SKM-1 (cell line): ENCODE data around the gene PXT1.
"Not testable (repeated sequence)": the region's sequence is repeated elsewhere in the genome, so short reads cannot be mapped to it uniquely, and the experiment has no call there.

Experiments
- DNase-seq: peaks from one replicate; lab custom pipeline; 2025; ENCODE audit not compliant: unreplicated experiment; lab: John Stamatoyannopoulos, UW

PXT1 gene

DNA sequence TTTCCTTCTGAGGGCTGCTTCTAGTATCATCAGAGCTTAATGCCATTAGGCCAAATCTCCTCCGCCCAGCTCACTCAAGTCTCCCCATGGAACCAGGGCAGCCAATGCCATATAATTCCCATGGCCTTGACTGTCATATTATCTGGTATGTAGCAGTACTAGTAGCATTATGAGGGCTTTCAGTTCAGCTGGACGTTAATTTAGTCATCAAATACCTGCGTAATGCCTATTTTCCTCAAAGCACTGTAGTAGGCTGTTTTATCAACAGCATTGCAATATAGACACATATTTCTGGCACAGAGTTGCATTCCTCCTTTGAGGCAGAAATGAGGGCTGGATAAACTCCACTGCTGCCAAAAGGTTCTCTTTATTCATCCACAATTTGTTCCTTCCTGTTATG, 1.8 kb upstream of the PXT1 start:
- DNase-seq, result no peak

DNA sequence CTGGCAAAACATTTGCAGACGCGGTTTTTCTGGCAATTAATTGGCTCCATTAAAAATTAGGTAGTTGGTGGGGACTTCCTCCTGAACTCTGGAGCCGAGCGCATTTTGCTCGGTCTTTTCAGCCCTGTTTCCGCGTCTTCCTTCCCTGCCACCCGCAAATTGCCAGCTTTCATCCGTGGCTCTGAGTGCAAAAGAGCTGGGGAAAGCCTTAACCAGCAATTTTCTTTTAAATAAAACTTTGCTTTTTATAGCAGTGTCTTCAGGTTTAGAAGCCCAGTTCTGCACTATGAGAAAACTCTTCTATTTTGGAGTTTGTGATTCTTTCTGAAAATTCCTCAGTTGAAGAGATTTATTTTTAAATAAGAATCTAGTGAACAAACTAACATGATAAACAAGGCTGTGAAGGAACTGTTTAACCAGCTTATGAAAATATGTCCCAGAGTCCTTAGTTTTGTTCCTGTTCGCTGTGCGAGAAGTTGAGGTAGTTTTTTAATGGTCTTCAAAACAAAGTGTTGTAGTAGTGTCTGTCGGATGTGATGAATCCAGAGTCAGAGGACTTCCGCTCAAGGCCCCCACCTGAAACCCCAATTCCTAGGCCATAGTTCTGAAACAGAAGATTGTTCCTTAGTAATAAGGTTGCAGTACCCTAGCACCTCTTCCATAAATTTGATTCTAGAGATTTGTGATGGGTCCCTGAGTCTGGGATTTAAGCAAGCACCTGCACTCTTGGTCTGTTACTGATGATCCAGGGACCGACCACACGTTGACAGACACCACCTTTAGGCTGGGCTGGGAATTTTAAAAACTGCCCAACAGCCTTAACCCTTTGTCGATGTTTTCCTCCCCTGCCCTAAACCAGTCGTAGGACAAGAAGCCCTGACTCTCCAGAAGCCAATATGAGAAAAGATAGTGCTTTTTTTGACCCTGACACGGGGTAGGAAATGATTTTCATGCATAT, 1.1 kb upstream of the PXT1 start:
- no peak for DNase-seq

GRCh38 chr6:36442103-36442670, 467 bp downstream of the PXT1 start:
- no peak for DNase-seq

DNA sequence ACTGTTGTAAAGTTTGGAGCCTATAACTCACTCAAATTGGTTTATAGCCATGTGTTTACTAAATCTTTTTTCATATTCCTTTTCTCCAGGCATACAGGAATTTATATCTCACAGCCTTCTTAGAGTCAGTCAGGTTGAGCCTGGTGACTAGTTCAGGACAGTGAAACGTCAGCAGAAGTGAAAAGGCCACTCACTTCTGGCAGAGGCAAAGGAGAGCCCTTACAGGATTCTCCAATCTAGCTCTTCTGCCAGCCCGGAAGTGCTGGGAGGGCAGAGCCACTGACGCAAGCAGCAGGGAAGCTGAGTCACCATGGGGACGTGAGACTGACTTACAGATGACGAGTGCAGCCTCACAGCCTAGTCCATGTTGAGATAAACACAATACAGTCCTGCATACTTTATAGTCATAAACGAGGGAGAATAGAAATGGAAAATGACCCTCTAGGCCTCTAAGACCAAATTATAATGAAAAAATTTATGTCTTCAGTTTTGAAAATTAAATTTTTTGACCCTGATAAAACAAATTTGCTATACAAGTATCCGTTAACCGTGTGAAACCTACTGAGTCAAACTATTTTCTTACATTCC, 1.3 kb downstream of the PXT1 start:
- peak; percentile 93 for DNase-seq

GRCh38 chr6:36436466-36436865, 6.2 kb downstream of the PXT1 start:
- no peak for DNase-seq

GRCh38 chr6:36432151-36432671, 10.4 kb downstream of the PXT1 start:
- DNase-seq, result no peak

DNA sequence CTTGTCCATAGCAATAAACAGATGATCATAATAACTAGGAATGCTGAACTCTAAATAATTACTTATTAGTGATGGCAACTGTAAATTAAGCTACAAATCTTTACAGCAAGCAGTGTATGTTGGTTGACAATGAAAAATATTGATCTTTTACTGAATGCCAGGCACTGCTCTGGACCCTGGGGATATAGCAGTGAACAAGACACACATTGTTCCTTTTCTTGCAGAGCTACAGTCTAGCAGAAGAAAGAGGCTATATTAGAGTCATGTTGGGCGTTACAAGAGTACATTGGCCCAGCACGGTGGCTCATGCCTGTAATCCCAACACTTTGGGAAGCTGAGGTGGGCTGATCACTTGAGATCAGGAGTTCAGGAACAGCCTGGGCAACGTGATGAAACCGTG, 11.5 kb downstream of the PXT1 start:
- DNase-seq, result no peak

GRCh38 chr6:36430351-36430750, 12.3 kb downstream of the PXT1 start:
- DNase-seq, result no peak

DNA sequence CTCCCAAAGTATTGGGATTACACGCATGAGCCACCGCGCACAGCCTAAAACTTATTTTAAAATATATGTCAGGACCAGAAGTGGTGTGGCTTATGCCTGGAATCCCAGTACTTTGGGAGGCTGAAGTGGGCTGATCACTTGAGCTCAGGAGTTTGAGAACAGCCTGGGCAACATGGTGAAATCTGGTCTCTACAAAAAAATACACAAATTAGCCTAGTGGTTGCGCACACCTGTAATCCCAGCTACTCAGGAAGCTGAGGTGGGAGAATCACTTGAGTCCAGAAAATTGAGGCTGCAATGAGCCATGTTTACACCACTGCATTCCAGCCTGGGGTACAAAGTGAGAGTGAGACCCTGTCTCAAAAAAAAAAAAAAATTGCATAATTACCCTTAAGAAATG, 13.7 kb downstream of the PXT1 start:
- DNase-seq, result no peak

GRCh38 chr6:36426622-36427021, 16.0 kb downstream of the PXT1 start:
- DNase-seq, result no peak

GRCh38 chr6:36423101-36423824, 19.4 kb downstream of the PXT1 start:
- peak; percentile 97 for DNase-seq

DNA sequence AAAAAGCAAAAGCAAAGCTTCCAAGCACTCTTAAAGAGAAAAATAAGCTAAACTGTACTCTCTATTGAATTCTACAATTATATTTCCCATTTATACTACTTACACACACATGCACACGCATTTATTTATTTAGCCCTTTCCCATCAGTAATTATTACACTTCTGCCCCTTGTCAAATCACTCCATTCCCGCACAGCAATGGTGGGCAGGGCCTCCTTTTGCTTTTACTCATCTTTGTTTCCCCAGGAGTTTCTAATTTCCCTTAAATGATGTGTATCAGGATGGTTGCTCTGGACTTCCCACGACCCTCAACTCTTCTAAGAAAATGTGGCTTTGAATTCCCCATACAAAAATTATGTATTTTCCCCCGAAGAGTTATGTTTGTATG, 19.9 kb downstream of the PXT1 start:
- DNase-seq, result no peak

DNA sequence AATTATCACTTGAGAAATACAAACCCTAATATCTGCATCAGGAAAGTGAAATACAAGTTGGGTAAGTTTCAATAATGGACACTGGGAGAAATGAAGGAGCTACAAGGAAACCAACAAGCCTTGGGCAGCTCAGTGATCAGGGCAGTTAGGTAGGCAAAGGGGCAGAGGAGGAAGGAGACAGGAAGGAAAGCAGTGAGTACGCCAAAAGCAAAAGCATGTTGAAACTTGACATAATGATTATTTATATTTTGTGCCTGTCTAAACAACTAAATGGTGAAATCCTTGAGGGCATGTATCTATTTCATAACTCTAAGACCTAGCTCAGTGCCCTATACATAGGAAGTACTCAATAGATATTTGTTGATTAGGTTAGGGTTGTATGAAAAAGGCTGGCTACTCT, 23.3 kb downstream of the PXT1 start:
- DNase-seq, result no peak

DNA sequence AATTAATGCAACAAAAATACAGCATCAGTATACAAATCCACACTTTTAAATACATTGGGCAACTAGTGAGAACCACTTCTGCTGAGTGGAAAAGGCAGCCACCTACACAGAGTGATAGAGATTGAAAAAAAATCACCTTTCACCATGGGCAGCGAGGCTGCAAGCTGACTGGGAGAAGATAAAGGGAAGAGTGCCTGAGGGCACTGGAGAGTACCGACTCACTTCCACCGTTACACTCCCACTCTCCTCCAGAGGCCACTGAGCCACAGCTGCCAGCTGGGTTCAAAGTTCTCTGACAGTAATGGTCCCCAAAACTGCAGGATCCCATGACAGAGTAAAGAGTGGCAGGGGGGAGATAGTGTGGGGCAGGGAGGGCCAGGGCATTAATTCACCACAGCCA, 24.1 kb downstream of the PXT1 start:
- DNase-seq, result no peak

DNA sequence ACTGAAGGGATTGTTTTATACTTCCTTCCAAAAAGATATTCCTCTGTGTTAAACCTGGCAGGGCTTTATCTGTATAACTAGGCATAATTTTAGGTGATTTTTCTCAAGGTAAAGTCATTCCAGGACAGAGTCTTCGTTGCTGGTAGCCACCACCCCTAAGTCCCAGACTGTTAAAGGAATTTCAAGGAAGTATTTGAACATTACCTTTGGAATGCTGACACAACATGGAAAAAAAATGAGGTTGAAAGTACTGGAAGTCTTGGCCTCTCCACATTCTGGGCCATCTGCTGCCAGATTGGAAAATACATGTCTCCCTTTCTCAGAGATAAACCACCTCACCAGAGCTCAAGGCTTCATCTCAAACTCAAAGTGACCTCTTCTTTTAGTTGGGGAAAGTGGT, 28.2 kb downstream of the PXT1 start:
- no peak for DNase-seq

- DNase-seq, result no peak
Observed at GRCh38 chr6:36413489-36414480, 28.9 kb downstream of the PXT1 start.

DNA sequence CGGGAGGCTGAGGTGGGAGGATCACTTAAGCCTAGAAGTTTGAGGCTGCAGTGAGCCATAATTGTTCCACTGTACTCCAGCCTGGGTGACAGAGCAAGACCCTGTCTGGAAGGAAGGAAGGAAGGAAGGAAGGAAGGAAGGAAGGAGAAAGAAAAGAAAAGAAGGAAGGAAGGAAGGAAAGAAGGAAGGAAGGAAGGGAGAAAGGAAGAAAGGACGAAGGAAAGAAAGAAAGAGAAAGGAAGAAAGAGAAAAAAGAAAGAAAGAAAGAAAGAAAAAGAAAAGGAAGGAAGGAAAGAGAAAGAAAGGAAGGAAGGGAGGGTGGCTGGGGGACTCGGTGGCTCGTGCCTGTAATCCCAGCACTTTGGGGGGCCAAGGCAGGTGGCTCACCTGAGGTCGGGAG, 32.9 kb downstream of the PXT1 start:
- DNase-seq, result not testable (repeated sequence)

DNA sequence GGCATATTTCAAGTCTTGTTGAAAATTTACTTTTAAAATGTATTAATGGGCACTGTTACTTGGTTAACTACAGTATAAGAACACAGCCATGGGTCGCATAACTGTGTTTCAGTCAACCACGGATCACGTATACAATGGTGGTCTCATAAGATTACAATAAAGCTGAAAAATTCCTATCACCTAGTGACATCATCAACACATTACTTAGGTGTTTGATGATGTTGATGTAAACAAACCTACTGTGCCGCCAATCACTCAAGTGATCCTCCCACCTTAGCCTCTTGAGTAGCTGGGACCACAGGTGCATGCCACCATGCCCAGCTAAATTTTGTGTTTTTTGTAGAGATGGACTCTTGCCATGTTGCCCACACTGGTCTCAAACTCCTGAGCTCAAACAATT, 38.5 kb downstream of the PXT1 start:
- no peak for DNase-seq

DNA sequence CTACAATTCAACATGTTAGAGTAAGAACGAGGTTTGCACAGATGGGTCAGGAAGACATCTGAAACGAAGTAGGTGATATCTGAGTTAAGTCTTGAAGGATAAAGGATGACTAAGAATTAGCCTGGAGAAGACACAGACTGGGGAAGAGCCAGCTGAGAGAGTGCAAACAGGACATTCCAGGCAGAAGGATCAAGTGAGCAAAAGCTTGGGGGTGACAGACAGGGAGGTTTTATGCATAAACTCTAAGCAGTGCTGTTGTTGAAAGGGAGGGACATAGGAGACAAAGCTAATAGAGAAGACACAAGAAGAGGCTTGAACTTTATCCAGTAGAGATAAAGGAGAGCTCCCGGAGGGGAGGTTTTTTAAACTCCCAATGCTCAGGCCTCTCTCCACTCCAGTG, 40.2 kb downstream of the PXT1 start:
- no peak for DNase-seq

- no peak for DNase-seq
Observed at GRCh38 chr6:36399970-36400369, 42.7 kb downstream of the PXT1 start.
